RCC 7860 (cell line): ENCODE data around the gene MCC.

Experiments
- DNase-seq: peaks from one replicate; pipeline ENCODE4 v3.0.0-alpha.2; 2015; ENCODE audit warnings: low spot score
- FAIRE-seq: peaks from 2 replicates; lab custom pipeline; 2012; peaks lifted over from hg19 to GRCh38; lab: Jason Lieb, UNC

Gene MCC

GRCh38 chr5:112973036-112973435, 515.2 kb downstream of the MCC start:
- FAIRE-seq: peak; percentile 87
- DNase-seq: peak; percentile 34
